Astrocyte (in vitro differentiated cells and primary cell): ENCODE measurements around the gene ORC3.

ENCODE experiments used
- CTCF ChIP-seq: IDR thresholded peaks from 2 replicates; pipeline ENCODE4 v1.5.1; 2011; ENCODE audit warnings: low read depth, mild to moderate bottlenecking, inconsistent platforms, low read length, moderate library complexity; ENCODE audit not compliant: insufficient read depth
- EZH2 ChIP-seq: IDR thresholded peaks from 2 replicates; pipeline ENCODE4 v1.6.1; 2012; ENCODE audit warnings: mild to moderate bottlenecking, low read length, inconsistent platforms; ENCODE audit not compliant: insufficient read depth

DNA sequence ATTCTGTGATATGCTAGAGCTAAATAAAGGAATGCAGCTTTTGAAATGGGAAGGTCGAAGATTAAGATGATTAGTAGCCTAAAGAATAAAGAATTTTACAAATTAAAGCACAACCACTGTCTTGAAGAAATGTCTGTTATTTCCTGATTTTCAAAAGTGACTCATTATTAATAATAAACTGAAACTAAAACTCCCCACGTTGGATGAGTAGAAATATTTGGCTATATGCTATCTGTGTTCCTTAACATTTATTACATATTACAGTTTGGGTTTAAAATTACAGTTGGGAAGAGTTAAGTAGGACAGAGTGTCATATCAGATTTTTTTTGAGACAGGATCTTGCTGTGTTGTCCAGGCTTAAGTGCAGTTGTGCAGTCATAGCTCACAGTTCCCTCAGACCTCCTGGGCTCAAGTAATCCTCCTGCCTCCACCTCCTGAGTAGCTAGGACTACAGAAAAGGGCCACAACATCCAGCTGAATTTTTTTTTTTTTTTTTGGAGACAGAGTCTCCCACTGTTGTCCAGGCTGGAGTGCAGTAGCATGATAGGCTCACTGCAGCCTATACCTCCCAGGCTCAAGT, 65.0 kb downstream of the ORC3 start:
- no peak for TF ChIP-seq CTCF
- no peak for TF ChIP-seq EZH2
